GM21737 (cell line): ENCODE measurements around the gene MAP2K3.
"Not testable (repeated sequence)": the region's sequence is repeated elsewhere in the genome, so short reads cannot be mapped to it uniquely, and the experiment has no call there.

ENCODE experiments used
- ATAC-seq: cut with Tn5 transposase; IDR thresholded peaks from one replicate; pipeline ENCODE4 v1.9.1; 2021; ENCODE audit warnings: mild to moderate bottlenecking, moderate library complexity; ENCODE audit not compliant: unreplicated experiment

MAP2K3 gene

DNA sequence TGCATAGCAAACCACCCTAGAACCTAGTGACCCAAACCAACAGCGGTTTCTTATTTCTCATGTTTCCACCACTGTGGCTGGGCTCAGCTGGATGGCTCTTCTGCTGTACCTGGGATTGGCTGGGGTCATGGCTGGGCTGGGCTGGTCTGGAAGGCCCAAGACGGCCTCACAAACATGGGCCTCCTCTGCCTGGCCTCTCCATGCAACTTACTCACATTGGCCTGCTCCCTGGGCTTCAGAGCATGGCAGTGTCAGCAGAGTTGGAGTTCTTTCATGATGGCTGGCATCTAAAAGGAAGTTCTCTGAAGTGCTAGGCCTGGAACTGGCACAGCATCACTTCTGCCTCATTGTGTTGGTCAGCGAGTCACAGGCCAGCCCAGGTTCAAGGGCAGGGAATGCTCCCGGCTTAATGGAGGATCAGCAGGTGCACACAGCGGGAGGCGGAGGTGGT lies 24.4 kb downstream of the MAP2K3 start:
- not testable (repeated sequence) for ATAC-seq

GRCh38 chr17:21310061-21310765 lies 25.7 kb downstream of the MAP2K3 start:
- not testable (repeated sequence) for ATAC-seq

DNA sequence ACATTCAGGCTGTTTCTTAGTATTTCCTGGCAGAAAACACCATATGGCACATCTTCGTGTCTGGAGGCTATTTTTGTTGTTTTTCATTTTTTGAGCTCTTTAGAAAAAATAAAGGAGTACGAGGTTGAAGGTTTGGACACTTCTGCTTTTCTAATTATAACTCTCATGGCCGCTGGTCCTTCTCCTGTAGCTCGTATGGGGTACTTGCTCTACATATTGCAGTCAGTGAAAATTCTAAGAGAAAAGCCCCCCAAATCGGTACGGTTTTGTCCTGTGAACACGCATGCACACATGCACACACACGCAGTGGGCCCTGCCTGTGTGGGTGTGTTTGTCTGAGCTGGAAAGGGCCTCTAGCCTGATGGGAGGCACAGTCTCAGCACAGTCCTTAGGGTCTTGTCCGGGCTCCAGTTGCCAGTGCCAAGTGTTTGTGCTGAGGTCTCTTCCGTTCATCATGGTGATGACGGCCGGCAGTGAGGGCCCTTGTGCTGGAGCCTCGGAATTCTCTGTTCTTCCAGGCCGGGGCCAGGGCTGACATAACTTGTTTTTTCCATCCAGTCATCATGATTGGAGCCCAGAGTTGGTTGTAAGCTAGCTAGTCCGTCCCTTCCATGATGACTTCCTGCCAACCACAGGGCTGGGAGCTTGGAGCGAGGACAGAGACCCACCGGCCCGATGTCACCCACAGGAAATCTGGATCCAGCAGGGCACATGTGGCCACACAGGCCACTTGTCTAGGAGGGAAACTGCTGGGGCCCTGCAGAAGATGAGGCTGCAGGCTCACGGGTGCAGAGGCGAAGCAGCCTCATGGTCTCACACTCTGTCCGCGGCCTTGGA lies 26.5 kb downstream of the MAP2K3 start:
- ATAC-seq: not testable (repeated sequence)

- no peak for ATAC-seq
Observed at GRCh38 chr17:21313320-21313719, 28.8 kb downstream of the MAP2K3 start.

GRCh38 chr17:21313761-21314160 lies 29.2 kb downstream of the MAP2K3 start:
- not testable (repeated sequence) for ATAC-seq

DNA sequence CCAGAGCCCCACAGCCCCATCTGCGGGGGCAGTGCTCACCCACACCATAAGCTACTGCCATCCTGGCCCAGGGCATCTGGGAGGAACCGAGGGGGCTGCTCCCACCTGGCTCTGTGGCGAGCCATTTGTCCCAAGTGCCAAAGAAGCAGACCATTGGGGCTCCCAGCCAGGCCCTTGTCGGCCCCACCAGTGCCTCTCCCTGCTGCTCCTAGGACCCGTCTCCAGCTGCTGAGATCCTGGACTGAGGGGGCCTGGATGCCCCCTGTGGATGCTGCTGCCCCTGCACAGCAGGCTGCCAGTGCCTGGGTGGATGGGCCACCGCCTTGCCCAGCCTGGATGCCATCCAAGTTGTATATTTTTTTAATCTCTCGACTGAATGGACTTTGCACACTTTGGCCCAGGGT lies 29.8 kb downstream of the MAP2K3 start:
- ATAC-seq: not testable (repeated sequence)

DNA sequence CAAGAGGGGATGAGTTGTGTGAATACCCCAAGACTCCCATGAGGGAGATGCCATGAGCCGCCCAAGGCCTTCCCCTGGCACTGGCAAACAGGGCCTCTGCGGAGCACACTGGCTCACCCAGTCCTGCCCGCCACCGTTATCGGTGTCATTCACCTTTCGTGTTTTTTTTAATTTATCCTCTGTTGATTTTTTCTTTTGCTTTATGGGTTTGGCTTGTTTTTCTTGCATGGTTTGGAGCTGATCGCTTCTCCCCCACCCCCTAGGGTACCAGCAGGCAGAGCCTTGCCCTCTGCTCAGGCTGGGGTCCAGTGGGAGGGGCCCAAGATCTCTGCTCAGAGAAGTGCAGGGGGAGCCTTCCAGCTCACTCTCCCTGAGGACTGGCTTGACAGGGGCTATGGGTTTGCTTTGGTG lies 30.2 kb downstream of the MAP2K3 start:
- not testable (repeated sequence) for ATAC-seq

DNA sequence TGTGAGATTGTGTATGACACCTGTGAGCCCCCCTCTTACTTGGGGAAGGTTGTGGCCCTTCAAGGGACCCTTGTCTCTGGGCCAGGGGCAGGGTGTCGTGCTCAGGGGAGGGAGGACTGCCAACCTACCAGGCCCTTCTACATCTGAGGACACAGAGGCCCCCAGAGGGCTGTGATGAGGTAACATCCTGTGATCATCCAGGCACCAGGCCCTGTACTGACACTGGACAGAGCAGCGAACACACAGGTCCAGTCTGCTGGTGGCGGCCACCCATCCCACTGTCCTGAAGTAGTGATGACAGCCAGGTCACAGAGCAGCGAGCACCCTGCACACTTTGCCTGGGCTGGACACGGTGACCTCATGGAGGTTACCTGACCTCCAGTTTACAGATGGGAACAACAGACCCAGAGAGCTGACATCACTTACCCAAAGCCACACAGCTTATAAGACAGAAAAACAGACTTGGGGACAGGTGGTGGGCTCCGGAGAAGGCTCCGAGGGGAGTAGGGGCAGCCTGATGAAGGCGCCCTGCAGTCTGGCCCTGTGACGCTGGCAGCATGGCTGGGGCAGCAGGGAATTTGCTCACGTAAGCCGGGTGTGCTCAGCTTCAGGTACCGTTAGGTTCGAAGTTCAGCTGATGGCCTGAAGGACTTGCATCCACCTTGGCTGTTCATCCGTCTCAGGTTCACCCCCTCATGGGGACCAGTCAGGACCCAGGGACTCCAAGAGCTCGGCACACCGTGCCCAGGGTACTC lies 30.9 kb downstream of the MAP2K3 start:
- not testable (repeated sequence) for ATAC-seq

DNA sequence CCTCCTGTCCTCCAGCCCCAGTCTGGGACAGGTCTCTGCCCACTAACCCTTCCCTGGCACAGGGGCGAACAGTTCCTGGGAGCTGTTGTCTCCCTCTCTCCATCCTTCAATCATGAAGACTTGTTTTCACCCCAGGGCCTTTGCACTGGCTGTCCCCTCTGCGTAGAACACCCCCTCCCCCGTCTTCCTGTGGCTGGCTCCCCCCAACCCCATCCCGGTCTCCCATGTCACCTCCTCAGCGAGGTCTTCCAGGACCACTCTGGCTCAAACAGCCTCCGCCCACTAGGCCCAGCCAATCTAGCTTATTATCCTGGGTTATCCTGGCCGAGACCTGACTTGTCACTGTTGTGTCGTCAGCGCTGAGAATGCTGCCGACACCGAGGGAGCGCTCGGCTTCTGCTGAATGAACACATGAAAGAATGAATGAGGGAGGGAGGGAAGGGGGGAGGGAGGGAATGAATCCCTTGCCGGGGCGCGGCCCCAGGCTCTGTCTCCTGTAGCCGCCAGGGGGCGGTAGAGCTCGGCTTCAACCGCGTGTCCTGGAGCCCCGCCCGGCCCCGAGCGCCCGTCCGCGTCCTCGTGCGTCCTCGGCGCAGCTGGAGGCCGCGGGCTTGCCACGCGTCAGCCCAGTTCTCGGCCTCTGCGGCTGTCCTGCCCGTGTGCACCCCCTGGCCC lies 31.8 kb downstream of the MAP2K3 start:
- ATAC-seq: peak; percentile 49

DNA sequence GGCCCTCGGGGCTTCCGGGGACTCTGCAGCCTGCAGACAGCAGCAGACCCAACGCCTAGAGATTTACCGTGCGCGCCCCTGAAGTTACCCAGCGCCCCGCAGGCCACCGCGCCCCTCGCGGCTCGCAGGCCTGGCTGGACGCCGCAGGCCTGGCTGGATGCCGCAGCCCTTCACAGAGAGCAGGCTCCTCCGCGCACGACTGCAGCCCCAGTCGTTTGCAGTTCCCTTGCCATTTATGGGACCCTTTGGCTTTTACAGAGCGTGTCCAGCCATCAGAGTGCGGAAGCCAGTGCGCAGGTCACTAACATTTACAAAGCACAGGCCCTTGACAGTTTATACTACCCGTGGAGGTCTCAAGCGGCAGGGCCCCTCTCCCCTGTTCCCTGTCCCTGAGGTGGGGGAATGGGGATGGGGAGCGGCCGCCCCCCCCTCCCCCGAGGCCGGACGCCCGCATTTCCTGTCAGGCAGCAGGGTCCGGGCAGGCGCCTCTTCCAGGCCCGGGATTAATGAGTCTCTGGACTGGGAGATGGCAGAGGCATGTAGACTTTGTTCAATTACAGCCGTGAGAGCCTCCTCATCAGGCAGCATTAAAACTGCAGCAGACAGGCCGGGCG lies 32.5 kb downstream of the MAP2K3 start:
- not testable (repeated sequence) for ATAC-seq

- not testable (repeated sequence) for ATAC-seq
Observed at GRCh38 chr17:21317821-21318220, 33.3 kb downstream of the MAP2K3 start.

GRCh38 chr17:21318439-21318838 lies 33.9 kb downstream of the MAP2K3 start:
- ATAC-seq: no peak

DNA sequence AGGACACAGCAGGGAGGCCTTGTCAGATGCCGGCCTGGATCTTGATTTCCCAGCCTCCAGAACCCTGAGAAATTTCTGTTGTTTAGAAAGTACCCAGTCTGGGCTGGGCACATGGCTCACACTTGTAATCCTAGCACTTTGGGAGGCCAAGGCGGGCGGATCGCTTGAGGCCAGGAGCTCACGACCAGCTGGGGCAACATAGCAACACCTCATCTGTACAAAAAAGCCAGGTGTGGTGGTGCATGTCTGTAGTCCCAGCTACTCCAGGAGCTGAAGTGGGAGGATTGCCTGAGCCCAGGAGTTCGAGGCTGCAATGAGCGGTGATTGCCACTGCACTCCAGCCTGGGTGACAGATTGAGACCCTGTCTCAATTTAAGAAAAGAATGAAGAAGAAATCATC lies 34.3 kb downstream of the MAP2K3 start:
- not testable (repeated sequence) for ATAC-seq

DNA sequence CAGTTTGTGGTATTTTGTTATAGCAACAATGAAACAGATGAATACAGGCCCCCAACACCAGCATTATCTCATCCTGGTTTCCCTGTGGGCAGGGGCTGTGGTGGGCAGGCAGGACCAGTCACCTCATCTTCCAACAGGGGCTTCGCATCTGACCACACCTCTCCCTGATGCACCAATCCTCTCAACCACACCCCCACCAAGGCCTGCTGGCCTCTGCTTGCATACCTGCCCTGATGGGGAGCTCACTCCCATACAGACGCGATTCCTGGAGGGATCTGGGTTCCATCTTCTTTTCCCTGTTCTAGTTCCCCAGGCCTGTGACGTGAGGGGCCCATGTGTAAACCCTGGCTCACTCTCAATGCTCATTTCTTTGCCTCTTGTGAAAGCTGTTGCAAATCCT lies 34.7 kb downstream of the MAP2K3 start:
- not testable (repeated sequence) for ATAC-seq

DNA sequence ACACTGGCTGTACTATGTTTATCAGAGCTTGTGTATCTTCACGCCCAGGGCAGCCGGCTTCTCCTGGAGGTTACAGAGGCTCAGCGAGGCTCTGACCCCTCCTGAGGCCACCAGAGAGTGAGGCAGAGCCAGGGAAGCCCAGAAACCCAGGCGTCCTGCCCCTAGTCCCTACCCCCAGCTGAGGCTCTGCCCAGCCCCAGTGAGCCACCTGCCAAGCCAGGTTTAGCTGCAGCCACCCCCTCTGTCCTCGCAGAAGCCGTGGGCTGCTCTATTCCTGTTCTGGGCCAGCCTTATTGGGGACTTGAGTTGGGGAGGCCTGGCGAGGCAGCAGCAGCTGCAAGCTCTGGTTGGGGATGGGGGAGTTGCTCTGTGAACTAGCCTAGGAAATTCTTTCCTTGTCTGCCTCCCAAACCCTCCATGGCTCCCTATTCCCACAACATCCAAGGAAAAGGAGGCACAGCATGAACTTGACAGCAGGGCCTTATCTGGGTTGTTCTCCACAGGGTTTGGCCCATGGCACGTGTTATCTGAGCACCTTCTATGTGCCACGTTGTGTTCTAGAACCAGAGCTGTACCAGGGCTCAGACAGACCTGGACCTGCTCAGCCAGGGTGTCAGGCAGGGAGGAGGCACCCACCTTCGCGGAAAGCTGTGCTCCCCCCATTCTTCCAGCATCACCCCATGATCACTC lies 35.3 kb downstream of the MAP2K3 start:
- ATAC-seq: not testable (repeated sequence)

DNA sequence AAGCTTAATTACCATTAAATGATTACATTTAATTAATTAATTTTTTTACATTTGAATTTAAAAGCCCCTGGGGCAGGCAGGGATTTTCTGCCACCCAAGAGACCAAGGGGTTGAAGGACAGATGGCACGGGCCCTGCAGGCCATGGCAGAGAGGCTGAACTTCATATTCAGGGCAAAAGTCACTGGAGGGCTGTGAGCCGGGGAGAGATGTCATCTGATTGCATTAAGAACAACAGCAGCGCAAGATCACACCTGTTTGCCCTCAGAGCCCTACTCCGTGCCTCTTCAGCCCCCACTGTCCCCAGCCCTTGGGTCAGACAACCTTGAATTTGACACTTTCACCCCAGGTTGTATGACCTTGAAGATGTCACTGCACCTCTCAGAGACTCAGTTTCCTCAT lies 35.9 kb downstream of the MAP2K3 start:
- ATAC-seq: not testable (repeated sequence)

- ATAC-seq: not testable (repeated sequence)
Observed at GRCh38 chr17:21321061-21321460, 36.5 kb downstream of the MAP2K3 start.

- ATAC-seq: not testable (repeated sequence)
Observed at GRCh38 chr17:21321744-21322191, 37.3 kb downstream of the MAP2K3 start.
